ENCODE results near the gene MARVELD1. TPM values are rescaled to one million over a fixed set of nuclear protein-coding genes. Genes with fewer than 3 reads are reported as not detected.
A peak's percentile ranks its signal among the peaks of the same experiment; 100 is the strongest.

The MARVELD1 gene
- total and polyA plus RNA-seq, 2 of the 4 experiments (the other 2 are of a cell fraction), result 12.0 to 68.1 TPM

DNA sequence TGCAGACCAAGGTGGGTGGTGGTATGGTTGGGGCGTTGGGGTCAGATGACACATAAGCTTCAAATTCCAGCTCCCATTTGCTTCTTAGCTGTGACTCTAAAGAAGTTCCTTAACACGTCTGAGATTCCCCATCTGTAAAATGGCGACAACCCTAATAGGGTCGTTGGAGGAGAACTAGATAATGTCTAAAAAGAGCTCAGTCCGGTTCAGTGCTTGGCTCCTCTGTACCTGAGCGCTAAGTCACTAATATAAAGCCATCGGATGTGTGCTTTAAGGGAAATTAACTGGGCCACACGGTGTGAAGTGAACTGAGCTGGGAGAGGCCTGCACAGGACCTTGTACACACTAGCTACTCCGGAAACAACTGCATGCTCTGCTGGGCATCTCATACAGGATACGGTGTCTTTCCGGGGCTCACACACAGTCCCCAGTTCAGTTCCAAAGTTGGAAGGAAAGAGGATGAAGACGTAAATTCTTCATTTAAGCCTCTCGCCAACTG lies 22.9 kb downstream of the MARVELD1 start:
- CTCF ChIA-PET, result interaction anchor here (0.9 to 1.5 kb wide), 4 partner anchors 9 to 32 kb away, joined by 3 to 6 read pairs (median 4); no protein-coding TSS in a partner anchor
- Histone ChIP-seq H3K9me1 (ENCODE audit: insufficient read depth, low read length) (peaks cover 14% of the 10 kb centered on the region), H2AK5ac (ENCODE audit: low read depth, low read length) (peak overlapping the region; percentile 16; the same call in 1 of the 2 replicates), H2AK9ac (replicated peaks; ENCODE audit: low read depth, low read length, poor library complexity) (peak overlapping the region; percentile 67), H3K27me3 (ENCODE audit: control insufficient read depth, insufficient read depth, low read length) (no peaks in the 10 kb centered on the region), H2BK15ac (ENCODE audit: low read depth, low read length) (peak overlapping the region; percentile 52; the same call in 2 of the 3 replicates), H4K5ac (ENCODE audit: low read depth, low read length) (peak overlapping the region; percentile 98), H3K4ac (ENCODE audit: low read depth, low read length) (peak overlapping the region; percentile 92), H3K4me3 (ENCODE audit: insufficient read depth, low read depth, low read length) (no peak overlapping the region), H4K8ac (ENCODE audit: low read depth in 2 of 2, low read length in 2 of 2) (peak overlapping the region; percentile 92 to 100), H3K56ac (ENCODE audit: extremely low read depth, insufficient read depth, low read length) (0 out of 2 replicates have a peak overlapping the region, but pooled peaks have one; percentile 21), H3K27ac (ENCODE audit: insufficient read depth, low read length) (peak overlapping the region; percentile 50), H3K9ac (ENCODE audit: low read depth, low read length) (no peak overlapping the region), H3K36me3 (ENCODE audit: control insufficient read depth, insufficient read depth, low read length) (peaks cover 9% of the 10 kb centered on the region), H3K23ac (ENCODE audit: low read depth, low read length) (peak overlapping the region; percentile 89; the same call in 1 of the 2 replicates), H3K4me1 (ENCODE audit: control insufficient read depth, insufficient read depth, low read length) (peaks cover 9% of the 10 kb centered on the region), H2AFZ (replicated peaks; ENCODE audit: low read length, poor library complexity) (peak overlapping the region; percentile 99), H4K20me1 (ENCODE audit: insufficient read depth, low read length) (peaks cover 20% of the 10 kb centered on the region; the same call in 1 of the 2 replicates), H2BK20ac (ENCODE audit: low read depth, low read length) (peak overlapping the region; percentile 42; the same call in 1 of the 2 replicates), H4K91ac (ENCODE audit: insufficient read depth, low read depth, low read length) (peak overlapping the region; percentile 80), H3K79me1 (ENCODE audit: low read depth in 1 of 2, low read length in 2 of 2) (peaks cover 16 to 39% of the 10 kb centered on the region in 2 experiments), H3K4me2 (ENCODE audit: low read depth, low read length) (peak overlapping the region; percentile 80), H2BK120ac (ENCODE audit: low read depth, low read length) (peak overlapping the region; percentile 79; the same call in 1 of the 2 replicates), H3K18ac (ENCODE audit: low read depth, low read length) (peak overlapping the region; percentile 53; the same call in 1 of the 2 replicates), H3K9me3 (ENCODE audit: control insufficient read depth, insufficient read depth, low read length) (no peaks in the 10 kb centered on the region), H3K14ac (replicated peaks; ENCODE audit: low read depth, low read length) (peak overlapping the region; percentile 89), H2BK5ac (ENCODE audit: low read depth, low read length, poor library complexity, severe bottlenecking) (peak overlapping the region; percentile 65)
- in situ Hi-C loops (cut with MboI; ENCODE audit: low sequenced_read_pairs) (loop anchor here (10.0 kb wide), 1 partner anchor 162 kb away; the partner anchor contains the start of gene ANKRD2), dilution Hi-C loops (cut with HindIII; ENCODE audit: low sequenced_read_pairs, unreplicated experiment) (no loop called here), intact Hi-C loops (cut with micrococcal nuclease) (no loop called here)
- DNase-seq (no peak), ATAC-seq (ENCODE audit: low read depth) (peak; percentile 7)
- BruUV-seq (replicated peaks), result no TSS peak
- POLR2A ChIA-PET (ENCODE audit: unreplicated experiment), result interaction anchor here (0.6 kb wide), 1 partner anchor 48 kb away, joined by 4 read pairs; no protein-coding TSS in a partner anchor
- 46% methylated on average over 5 of the region's 13 CpGs; no CpG with 5 or more reads in 1 of the 2 experiments for WGBS, 2 experiments (ENCODE audit: extremely low coverage in 2 of 2, insufficient read length in 1 of 2)
- TF ChIP-seq, protein P1, sequence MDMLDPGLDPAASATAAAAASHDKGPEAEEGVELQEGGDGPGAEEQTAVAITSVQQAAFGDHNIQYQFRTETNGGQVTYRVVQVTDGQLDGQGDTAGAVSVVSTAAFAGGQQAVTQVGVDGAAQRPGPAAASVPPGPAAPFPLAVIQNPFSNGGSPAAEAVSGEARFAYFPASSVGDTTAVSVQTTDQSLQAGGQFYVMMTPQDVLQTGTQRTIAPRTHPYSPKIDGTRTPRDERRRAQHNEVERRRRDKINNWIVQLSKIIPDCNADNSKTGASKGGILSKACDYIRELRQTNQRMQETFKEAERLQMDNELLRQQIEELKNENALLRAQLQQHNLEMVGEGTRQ (IDR thresholded peaks at IDR 0.05; ENCODE audit: low read depth, low read length), result no peak
- TF ChIP-seq MAFK (IDR thresholded peaks at IDR 0.05; ENCODE audit: low read depth, low read length) (no peak), MAZ (IDR thresholded peaks at IDR 0.05; ENCODE audit: borderline replicate concordance, low read depth, low read length) (no peak), CTCF (conservative IDR thresholded peaks at IDR 0.05; ENCODE audit: low read depth, low read length) (no peak), MXI1 (IDR thresholded peaks at IDR 0.05; ENCODE audit: borderline replicate concordance, low read depth, low read length) (no peak), CHD1 (IDR thresholded peaks at IDR 0.05; ENCODE audit: low read depth, low read length) (no peak), FOS (IDR thresholded peaks at IDR 0.05; ENCODE audit: low read depth, low read length) (no peak), BHLHE40 (IDR thresholded peaks at IDR 0.05; ENCODE audit: low read depth, low read length) (no peak), SMC3 (IDR thresholded peaks at IDR 0.05; ENCODE audit: low read depth, low read length) (no peak), RCOR1 (IDR thresholded peaks at IDR 0.05; ENCODE audit: insufficient replicate concordance, low read length) (no peak), CEBPB (IDR thresholded peaks at IDR 0.05; ENCODE audit: low read depth, low read length) (no peak), NFE2L2 (IDR thresholded peaks at IDR 0.05; ENCODE audit: low read depth, low read length) (no peak), POLR2A (IDR thresholded peaks at IDR 0.05; ENCODE audit: low read depth, low read length) (no peak), RFX5 (IDR thresholded peaks at IDR 0.05; ENCODE audit: low read depth, low read length) (no peak)
- TF ChIP-seq, protein P2, sequence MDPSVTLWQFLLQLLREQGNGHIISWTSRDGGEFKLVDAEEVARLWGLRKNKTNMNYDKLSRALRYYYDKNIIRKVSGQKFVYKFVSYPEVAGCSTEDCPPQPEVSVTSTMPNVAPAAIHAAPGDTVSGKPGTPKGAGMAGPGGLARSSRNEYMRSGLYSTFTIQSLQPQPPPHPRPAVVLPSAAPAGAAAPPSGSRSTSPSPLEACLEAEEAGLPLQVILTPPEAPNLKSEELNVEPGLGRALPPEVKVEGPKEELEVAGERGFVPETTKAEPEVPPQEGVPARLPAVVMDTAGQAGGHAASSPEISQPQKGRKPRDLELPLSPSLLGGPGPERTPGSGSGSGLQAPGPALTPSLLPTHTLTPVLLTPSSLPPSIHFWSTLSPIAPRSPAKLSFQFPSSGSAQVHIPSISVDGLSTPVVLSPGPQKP (IDR thresholded peaks at IDR 0.05; ENCODE audit: borderline replicate concordance, low read depth, low read length), result no peak

Measured in IMR-90 (cell line).